ENCODE data around the gene C16orf74.

The C16orf74 gene

DNA sequence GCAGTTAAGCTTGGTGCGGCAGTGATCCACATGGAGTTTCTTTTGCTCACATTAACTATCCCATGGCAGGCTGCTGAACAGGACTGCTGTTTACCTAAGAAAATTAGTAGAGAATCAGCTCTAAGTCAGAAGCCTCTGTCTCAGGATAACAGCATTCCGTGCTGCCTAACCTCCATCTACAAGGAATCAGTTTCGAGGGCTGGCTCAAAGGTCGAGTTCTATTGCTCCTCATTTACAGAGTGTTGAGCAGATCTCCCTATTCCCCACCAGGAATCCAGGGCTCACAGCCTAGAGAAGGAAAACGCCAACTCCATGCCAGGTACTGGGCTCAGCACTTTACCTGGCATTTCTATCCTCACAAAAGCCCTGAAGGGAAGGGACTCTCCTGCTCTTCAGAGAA is 72.1 kb downstream of the C16orf74 start:
- TF ChIP-seq, protein P1, sequence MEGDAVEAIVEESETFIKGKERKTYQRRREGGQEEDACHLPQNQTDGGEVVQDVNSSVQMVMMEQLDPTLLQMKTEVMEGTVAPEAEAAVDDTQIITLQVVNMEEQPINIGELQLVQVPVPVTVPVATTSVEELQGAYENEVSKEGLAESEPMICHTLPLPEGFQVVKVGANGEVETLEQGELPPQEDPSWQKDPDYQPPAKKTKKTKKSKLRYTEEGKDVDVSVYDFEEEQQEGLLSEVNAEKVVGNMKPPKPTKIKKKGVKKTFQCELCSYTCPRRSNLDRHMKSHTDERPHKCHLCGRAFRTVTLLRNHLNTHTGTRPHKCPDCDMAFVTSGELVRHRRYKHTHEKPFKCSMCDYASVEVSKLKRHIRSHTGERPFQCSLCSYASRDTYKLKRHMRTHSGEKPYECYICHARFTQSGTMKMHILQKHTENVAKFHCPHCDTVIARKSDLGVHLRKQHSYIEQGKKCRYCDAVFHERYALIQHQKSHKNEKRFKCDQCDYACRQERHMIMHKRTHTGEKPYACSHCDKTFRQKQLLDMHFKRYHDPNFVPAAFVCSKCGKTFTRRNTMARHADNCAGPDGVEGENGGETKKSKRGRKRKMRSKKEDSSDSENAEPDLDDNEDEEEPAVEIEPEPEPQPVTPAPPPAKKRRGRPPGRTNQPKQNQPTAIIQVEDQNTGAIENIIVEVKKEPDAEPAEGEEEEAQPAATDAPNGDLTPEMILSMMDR (IDR thresholded peaks at IDR 0.05): no peak
- no peak for TF ChIP-seq ZFX (IDR thresholded peaks at IDR 0.05; ENCODE audit: borderline replicate concordance)

DNA sequence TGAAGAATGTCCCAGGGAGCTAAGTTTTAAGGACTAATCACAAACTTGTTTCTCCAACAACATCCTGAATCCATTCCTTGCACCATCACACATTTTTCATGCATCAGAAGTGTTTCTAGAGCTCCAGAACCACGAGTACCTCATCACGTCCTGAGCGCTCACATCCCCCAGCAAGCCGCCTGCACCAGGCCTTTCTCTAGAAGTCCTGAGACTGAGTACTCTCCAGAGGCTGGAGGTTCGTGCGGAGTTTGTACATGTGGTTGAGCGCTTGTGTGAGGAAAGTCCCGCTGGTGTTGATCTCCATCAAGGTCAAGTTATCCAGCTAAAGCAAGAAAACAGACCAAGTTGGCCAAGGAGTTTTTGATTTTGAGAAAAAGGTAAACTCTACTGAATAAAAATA is 72.9 kb downstream of the C16orf74 start:
- TF ChIP-seq, protein P1 (IDR thresholded peaks at IDR 0.05): no peak
- 0 out of 2 replicates have a peak overlapping the region, but pooled peaks have one; percentile 12 for H3K27ac ChIP-seq

More for the DNA sequence above, 72.1 kb downstream of the C16orf74 start:
- H3K27ac ChIP-seq: no peak overlapping the region

DNA sequence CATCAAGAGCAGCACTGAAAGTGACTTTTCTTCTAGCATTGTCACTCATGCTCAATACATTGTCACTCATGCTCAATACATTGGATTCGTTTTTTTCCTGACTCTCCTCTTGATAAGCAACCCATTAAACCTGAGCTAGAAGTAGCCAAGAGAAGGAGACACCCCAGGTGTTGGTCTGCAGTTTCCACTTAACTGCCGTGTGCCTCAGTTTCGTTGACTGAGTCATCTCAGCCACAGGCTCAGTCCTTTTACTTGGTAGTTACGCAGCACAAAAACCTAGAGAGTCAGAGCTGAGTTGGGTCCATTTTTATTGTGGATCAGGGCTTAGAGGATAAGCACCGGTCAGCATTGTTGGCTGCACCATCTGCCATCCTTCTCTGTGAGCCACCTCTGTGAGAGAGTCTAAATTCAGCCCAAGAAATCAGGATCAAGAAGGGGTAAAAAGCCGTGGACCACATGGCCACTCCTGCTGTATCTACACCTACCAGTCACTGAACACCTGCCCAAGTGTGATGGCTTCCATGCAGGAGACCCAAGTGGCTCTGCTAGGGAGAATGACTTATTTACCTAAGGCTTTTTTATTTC is 73.4 kb downstream of the C16orf74 start:
- H3K27ac ChIP-seq: 0 out of 2 replicates have a peak overlapping the region, but pooled peaks have one; percentile 12
- TF ChIP-seq, protein P1 (IDR thresholded peaks at IDR 0.05): no peak
- no peak for TF ChIP-seq ZFX (IDR thresholded peaks at IDR 0.05; ENCODE audit: borderline replicate concordance)

DNA sequence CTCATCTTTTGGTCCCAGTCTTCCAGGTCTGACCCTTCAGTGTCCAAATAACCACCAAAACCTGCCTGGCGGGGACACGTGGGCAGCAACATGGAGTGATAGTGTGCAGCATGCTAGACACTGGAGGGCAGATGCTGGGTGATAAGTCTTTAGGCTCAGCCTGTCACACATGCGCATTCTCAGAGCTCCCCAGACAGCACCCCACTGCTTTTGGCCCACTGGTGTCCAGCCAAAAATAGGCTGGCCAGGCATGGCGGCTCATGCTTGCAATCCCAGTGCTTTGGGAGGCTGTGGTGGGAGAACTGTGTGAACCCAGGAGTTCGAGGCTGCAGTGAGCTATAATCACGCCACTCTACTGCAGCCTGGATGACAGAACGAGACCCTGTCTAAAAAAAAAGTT is 74.4 kb downstream of the C16orf74 start:
- TF ChIP-seq ZFX (IDR thresholded peaks at IDR 0.05; ENCODE audit: borderline replicate concordance): no peak
- TF ChIP-seq, protein P1 (IDR thresholded peaks at IDR 0.05): no peak

DNA sequence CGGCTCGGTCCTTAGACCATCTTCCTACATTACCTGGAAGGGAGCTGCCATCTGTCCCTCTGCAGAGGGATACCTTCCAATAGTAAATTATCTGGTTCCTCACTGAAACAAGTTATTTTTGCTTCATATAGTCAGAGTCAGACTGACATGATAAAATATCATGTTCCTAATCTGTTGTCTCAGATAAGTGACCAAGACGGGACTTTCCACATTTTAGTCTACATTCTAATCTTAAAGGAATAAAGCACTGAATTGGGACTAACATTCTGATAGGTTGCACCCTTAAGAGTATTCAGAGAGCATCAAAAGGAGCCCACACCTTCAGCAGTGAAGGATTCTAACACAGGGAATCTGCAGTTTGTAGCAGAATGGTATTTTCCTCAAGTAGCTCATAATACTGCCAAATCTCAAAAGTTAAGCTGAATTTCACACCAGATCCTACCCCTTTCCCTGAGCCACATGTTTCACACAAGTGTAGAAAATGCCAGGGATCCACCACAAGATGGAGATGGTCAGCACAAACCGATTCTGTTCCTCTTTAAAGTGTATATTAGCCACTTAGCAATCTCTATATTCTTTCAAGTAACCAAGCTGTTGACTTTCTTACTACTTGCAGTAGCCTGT is 75.5 kb downstream of the C16orf74 start:
- no peak for TF ChIP-seq ZFX (IDR thresholded peaks at IDR 0.05; ENCODE audit: borderline replicate concordance)
- TF ChIP-seq, protein P1 (IDR thresholded peaks at IDR 0.05): peak; percentile 56
- peak overlapping the region; percentile 67 for H3K27ac ChIP-seq

More for the DNA sequence above, 74.4 kb downstream of the C16orf74 start:
- 0 out of 2 replicates have a peak overlapping the region, but pooled peaks have one; percentile 67 for H3K27ac ChIP-seq

DNA sequence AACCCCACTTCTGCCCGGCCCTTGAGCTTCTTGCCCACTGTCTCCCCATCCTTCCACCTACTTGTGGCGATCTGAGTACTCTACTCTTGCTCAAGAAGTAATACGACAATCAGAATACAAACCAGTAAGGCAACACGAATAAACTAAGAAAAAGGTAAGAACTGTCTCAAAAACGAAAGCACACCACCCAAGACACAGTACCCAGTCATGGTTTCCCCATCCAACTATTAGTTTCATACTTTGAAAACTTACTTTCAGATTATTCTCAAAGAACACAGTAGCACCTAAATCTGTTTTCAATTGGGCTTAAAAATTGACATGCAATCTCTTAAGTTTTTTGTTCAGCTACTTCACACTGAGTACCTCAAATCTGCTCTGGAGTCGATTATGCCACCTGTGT is 76.1 kb downstream of the C16orf74 start:
- peak overlapping the region; percentile 67 for H3K27ac ChIP-seq

DNA sequence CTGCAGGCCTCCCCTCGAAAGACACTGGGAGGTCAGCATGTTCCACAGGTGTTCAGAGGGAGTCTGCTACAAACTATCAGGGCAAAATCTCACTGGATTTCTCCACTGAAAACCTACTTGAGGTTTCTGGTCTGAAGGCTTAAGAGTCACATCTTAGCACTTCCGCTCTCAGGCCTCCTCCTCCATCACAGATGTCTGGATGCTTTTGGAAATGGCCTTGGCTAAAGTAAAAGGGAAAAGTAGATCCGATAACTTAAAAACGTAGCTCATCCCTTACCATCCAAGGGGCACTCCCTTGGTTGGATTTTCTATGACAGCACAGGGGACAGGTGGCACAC is 76.5 kb downstream of the C16orf74 start:
- TF ChIP-seq, protein P1 (IDR thresholded peaks at IDR 0.05): no peak
- TF ChIP-seq ZFX (IDR thresholded peaks at IDR 0.05; ENCODE audit: borderline replicate concordance): no peak
- peak overlapping the region; percentile 67 for H3K27ac ChIP-seq

More for the DNA sequence above, 76.1 kb downstream of the C16orf74 start:
- TF ChIP-seq ZFX (IDR thresholded peaks at IDR 0.05; ENCODE audit: borderline replicate concordance): no peak
- TF ChIP-seq, protein P1 (IDR thresholded peaks at IDR 0.05): no peak

All from 22Rv1 (cell line).